ENCODE measurements around the gene DLG1.
A peak's percentile ranks its signal among the peaks of the same experiment; 100 is the strongest.

Gene DLG1

DNA sequence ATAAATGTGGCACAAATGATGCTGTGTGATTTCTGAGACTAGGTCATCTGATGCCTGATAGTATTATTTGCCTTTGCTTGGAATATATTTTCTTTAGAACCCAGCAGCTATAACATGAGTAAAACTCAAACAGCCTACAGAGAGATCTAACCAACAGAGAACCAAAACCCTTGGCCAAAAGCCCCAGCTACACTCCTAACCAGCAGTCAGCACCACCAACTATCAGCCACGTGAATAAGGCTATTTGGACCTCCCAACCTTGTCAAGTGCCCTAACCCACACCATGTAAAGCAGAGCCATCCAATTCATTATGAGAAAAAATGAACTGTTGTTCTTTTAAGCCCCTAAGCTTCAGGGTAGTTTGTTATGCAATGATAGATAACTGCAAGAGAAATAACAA, 154.2 kb downstream of the DLG1 start:
- TF ChIP-seq, protein P1, sequence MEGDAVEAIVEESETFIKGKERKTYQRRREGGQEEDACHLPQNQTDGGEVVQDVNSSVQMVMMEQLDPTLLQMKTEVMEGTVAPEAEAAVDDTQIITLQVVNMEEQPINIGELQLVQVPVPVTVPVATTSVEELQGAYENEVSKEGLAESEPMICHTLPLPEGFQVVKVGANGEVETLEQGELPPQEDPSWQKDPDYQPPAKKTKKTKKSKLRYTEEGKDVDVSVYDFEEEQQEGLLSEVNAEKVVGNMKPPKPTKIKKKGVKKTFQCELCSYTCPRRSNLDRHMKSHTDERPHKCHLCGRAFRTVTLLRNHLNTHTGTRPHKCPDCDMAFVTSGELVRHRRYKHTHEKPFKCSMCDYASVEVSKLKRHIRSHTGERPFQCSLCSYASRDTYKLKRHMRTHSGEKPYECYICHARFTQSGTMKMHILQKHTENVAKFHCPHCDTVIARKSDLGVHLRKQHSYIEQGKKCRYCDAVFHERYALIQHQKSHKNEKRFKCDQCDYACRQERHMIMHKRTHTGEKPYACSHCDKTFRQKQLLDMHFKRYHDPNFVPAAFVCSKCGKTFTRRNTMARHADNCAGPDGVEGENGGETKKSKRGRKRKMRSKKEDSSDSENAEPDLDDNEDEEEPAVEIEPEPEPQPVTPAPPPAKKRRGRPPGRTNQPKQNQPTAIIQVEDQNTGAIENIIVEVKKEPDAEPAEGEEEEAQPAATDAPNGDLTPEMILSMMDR (IDR thresholded peaks at IDR 0.05; ENCODE audit: low read depth, low read length) = no peak
- H3K4me3 ChIP-seq (replicated peaks in 1 of 2; ENCODE audit: low read depth in 2 of 2, low read length in 2 of 2) = no peak overlapping the region
- DNase-seq (ENCODE audit: low read depth in 2 of 2) = no peak

DNA sequence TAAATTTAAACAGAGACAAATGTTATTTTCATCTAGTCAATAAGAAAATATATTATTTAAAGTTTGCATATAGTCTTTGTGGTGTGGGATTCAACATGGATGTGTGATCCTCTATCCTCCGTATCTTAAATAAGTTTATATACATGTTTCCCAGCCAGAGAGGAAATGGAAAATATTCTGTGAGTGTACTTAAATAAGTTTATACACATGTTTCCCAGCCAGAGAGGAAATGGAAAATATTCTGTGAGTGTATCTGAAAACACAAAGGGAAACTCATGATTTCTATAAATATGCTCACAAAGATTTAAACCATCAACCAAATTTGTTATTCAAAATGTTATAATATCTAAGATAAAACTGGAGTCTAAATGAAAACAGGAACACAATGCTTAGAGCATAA, 158.8 kb downstream of the DLG1 start:
- H3K4me3 ChIP-seq (replicated peaks in 1 of 2; ENCODE audit: low read depth in 2 of 2, low read length in 2 of 2) = no peak overlapping the region
- DNase-seq (ENCODE audit: low read depth in 2 of 2) = no peak
- TF ChIP-seq, protein P1 (IDR thresholded peaks at IDR 0.05; ENCODE audit: low read depth, low read length) = no peak

DNA sequence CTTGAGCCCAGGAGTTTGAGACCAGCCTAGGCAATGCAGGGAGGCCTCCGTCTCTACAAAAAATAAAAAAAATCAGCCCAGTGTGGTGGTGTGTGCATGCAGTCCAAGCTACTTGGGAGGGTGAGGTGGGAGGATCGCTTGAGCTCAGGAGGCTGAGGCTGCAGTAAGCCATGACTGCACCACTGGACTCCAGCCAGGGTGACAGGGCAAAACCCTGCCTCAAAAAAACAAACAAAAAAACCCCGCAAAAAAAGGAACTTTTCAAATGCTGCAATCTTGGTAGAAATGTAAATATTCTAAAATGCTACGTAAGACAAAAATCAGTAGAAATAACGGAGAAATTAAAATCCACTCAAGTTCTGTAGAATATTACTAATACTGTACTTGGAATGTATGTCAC, 160.7 kb downstream of the DLG1 start:
- TF ChIP-seq, protein P1 (IDR thresholded peaks at IDR 0.05; ENCODE audit: low read depth, low read length) = no peak
- DNase-seq (ENCODE audit: low read depth in 2 of 2) = peak in 1 of 2 donors; percentile 19
- no peak overlapping the region for H3K4me3 ChIP-seq (replicated peaks in 1 of 2; ENCODE audit: low read depth in 2 of 2, low read length in 2 of 2)

DNA sequence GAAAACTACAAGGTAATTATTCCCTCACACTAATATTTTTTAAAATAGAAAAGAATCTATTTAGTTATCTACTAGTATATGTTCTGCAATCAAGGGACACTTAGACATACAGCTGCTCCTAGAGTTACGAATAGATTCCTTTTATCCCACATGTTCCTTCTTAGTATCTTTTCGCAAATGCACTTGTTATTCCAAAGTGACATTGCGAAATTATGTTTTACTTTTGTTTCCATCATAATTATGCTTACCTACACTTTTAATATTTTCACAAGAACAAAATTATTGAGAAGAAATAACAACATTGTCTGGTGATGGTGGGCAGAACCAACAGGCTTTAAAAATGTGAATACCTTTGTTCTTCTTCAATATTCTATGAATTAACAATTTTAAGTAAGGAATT, 161.7 kb downstream of the DLG1 start:
- no peak for DNase-seq (ENCODE audit: low read depth in 2 of 2)
- H3K4me3 ChIP-seq (replicated peaks in 1 of 2; ENCODE audit: low read depth in 2 of 2, low read length in 2 of 2) = no peak overlapping the region
- TF ChIP-seq, protein P1 (IDR thresholded peaks at IDR 0.05; ENCODE audit: low read depth, low read length) = no peak

DNA sequence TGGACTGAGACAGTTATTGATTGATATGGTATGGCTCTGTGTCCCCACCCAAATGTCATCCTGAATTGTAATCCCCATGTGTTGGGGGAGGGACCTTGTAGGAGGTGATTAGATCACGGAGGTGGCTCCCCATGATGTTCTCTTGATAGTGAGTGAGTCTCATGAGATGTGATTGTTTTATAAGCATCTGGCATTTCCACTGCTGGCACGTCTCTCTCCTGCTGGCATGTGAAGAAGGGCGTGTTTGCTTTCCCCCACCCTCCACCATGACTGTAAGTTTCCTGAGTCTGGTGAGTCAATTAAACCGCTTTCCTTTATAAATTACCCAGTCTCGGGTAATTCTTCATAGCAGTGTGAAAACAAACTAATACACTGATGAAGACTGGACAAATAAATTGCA, 163.2 kb downstream of the DLG1 start:
- TF ChIP-seq, protein P1 (IDR thresholded peaks at IDR 0.05; ENCODE audit: low read depth, low read length) = no peak
- no peak overlapping the region for H3K4me3 ChIP-seq (replicated peaks in 1 of 2; ENCODE audit: low read depth in 2 of 2, low read length in 2 of 2)
- DNase-seq (ENCODE audit: low read depth in 2 of 2) = peak in 1 of 2 donors; percentile 39

DNA sequence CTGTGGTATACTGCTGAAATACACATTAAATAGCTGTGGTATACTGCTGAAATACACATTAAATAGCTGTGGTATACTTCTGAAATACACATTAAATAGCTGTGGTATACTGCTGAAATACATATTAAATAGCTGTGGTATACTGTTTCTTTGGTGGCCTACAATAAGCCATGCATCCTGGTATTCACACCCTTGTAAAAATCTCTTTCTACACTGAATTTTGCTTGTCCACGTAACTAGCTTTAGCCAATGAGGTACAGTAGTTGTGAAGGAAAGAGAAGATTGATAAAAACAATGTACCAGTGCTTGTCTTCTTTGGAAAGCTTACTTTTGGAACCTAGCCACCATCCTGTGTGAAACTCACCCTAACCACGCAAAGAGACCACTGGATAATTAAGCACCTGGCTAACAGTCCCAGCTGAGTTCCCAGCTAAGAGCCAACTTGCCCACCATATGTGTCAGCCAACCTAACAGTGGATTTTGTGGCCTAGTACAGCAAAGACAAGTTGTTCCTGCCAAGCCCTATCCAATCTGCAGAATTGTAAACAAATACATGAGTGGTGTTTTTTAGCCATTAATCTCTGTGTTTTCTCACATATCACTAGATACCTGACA, 165.4 kb downstream of the DLG1 start:
- DNase-seq (ENCODE audit: low read depth in 2 of 2) = no peak
- TF ChIP-seq, protein P1 (IDR thresholded peaks at IDR 0.05; ENCODE audit: low read depth, low read length) = no peak
- H3K4me3 ChIP-seq (replicated peaks in 1 of 2; ENCODE audit: low read depth in 2 of 2, low read length in 2 of 2) = no peak overlapping the region

DNA sequence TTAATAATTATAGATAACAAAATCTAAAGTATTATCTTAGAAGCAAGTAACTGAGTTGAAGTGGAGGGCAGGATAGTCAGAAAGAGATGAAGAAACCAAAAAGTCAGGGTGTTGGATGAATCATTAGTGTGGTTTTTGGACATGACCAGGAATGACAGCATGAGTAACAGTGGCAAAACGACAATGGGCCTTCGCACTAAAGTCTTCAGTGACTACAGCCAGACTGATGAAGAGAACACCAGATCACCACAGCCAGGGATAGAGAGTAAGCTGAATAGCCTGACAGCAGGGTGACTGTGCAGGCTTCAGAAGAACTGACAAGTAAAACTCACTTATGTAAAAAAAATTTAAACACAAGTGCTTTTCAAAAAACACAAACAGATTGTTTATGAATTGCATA, 172.8 kb downstream of the DLG1 start:
- TF ChIP-seq, protein P1 (IDR thresholded peaks at IDR 0.05; ENCODE audit: low read depth, low read length) = no peak
- no peak overlapping the region for H3K4me3 ChIP-seq (replicated peaks in 1 of 2; ENCODE audit: low read depth in 2 of 2, low read length in 2 of 2)
- peak; percentile 14 to 74 for DNase-seq (ENCODE audit: low read depth in 2 of 2)
